PC-9 (cell line): ENCODE data around the gene CMTM4. TPM values are rescaled to one million over a fixed set of nuclear protein-coding genes. Genes with fewer than 3 reads are reported as not detected.

Experiments used
- Bru-seq: library from RNA; stranded (reverse); fragments of 400-500 nt; gene quantifications from one replicate; lab custom pipeline; 2021; lab: Mats Ljungman, UMichigan
- BruChase-seq, 2 experiments: library from RNA; stranded (reverse); fragments of 400-500 nt; gene quantifications; one replicate each; lab custom pipeline; 2021; lab: Mats Ljungman, UMichigan
- BruUV-seq: library from RNA; stranded (reverse); fragments of 400-500 nt; replicated peaks from 2 replicates; lab custom pipeline; 2021; lab: Mats Ljungman, UMichigan
- CTCF ChIA-PET: fragments of 300-600 bp; sonication (Branson Sonifier 250); formaldehyde crosslinking; loops from one replicate; lab custom pipeline; 2022; ENCODE audit warnings: antibody characterized with exemption; lab: Charles Lee
- POLR2A ChIA-PET: fragments of 300-600 bp; sonication (Branson Sonifier 250); formaldehyde crosslinking; loops from one replicate; lab custom pipeline; 2022; ENCODE audit warnings: antibody characterized with exemption; ENCODE audit not compliant: unreplicated experiment; lab: Charles Lee
- DNase-seq, 2 experiments: peaks; one replicate each; pipeline versions ENCODE4 v3.0.0 to v3.0.0-alpha.2; 2015 to 2022; ENCODE audit warnings: mixed read lengths in 1 of 2
- H2AFZ ChIP-seq: fragments of 200-600 bp; sonication (generic); 2 replicates; pipeline ENCODE4 v1.8.1; 2017; ENCODE audit warnings: antibody characterized with exemption
- H3F3A ChIP-seq: fragments of 200-600 bp; sonication (generic); 2 replicates; pipeline ENCODE4 v1.8.1; 2017; ENCODE audit warnings: antibody characterized with exemption, mild to moderate bottlenecking, low read depth; ENCODE audit not compliant: insufficient read depth
- H3K27ac ChIP-seq: fragments of 200-600 bp; sonication (generic); 2 replicates; pipeline ENCODE4 v1.6.1; 2016; ENCODE audit warnings: mixed run types
- H3K27me3 ChIP-seq: fragments of 200-600 bp; sonication (generic); 2 replicates; pipeline ENCODE4 v1.6.1; 2016; ENCODE audit warnings: low read depth, mixed run types; ENCODE audit not compliant: insufficient read depth
- H3K36me3 ChIP-seq: fragments of 200-600 bp; sonication (generic); 2 replicates; pipeline ENCODE4 v1.6.1; 2016; ENCODE audit warnings: low read depth, mixed run types
- H3K4me1 ChIP-seq: fragments of 200-600 bp; sonication (generic); replicated peaks from 2 replicates; pipeline ENCODE4 v1.6.1; 2016; ENCODE audit warnings: mixed run types; ENCODE audit not compliant: insufficient read depth
- H3K4me2 ChIP-seq: fragments of 200-600 bp; sonication (generic); 2 replicates; pipeline ENCODE4 v1.6.1; 2017; ENCODE audit warnings: mixed run types
- H3K4me3 ChIP-seq: fragments of 200-600 bp; sonication (generic); 2 replicates; pipeline ENCODE4 v1.6.1; 2016; ENCODE audit warnings: mixed run types
- H3K79me2 ChIP-seq: fragments of 200-600 bp; sonication (generic); 2 replicates; pipeline ENCODE4 v1.6.1; 2017; ENCODE audit warnings: low read depth, mixed run types
- H3K9me2 ChIP-seq: fragments of 200-600 bp; sonication (generic); 2 replicates; pipeline ENCODE4 v1.8.1; 2017; ENCODE audit warnings: mild to moderate bottlenecking; ENCODE audit not compliant: insufficient read depth
- H3K9me3 ChIP-seq: fragments of 200-600 bp; sonication (generic); 2 replicates; pipeline ENCODE4 v1.8.1; 2016; ENCODE audit warnings: low read depth; ENCODE audit not compliant: insufficient read depth
- H4K20me1 ChIP-seq: fragments of 200-600 bp; sonication (generic); 2 replicates; pipeline ENCODE4 v1.8.1; 2017; ENCODE audit not compliant: insufficient read depth
- EZH2 ChIP-seq: fragments of 200-600 bp; sonication (generic); IDR thresholded peaks from 2 replicates; pipeline ENCODE4 v1.8.0; 2017; ENCODE audit warnings: antibody characterized with exemption, low read depth
- intact Hi-C: fragments of 100-400 bp; cut with micrococcal nuclease; formaldehyde crosslinking; loops from one replicate; pipeline ENCODE4 v1.10.0; 2022; ENCODE audit not compliant: unreplicated experiment
- long read RNA-seq: library from polyadenylated mRNA; stranded (forward); transcript quantifications from one replicate; pipeline ENCODE4 v2.0.0, GENCODE V29; 2022
- total RNA-seq: library from RNA; stranded (reverse); gene quantifications from 2 replicates; pipeline ENCODE4 v1.2.3, GENCODE V29; 2021
- TF ChIP-seq, protein P1 (sequence below): fragments of 200-600 bp; sonication (generic); conservative IDR thresholded peaks from 2 replicates; pipeline ENCODE4 v1.6.1; 2017; ENCODE audit warnings: mixed run types, antibody characterized with exemption, mild to moderate bottlenecking, moderate library complexity

The CMTM4 gene
- total RNA-seq (81.3 and 105 TPM in 2 replicates), Bru-seq, nascent RNA (percentile 83 among the genes with signal in this experiment), BruChase-seq, experiment 1, labeled RNA remaining after a 2-hour chase (percentile 87 among the genes with signal in this experiment), BruChase-seq, experiment 2, labeled RNA remaining after a 6-hour chase (percentile 87 among the genes with signal in this experiment)
- long read RNA-seq, full-length matches to known transcripts = 17 of 27 reads
- long read RNA-seq, partial matches to known transcripts = 1 of 27 reads
- long read RNA-seq, other reads (novel, unspliced or antisense) = 9 of 27 reads

DNA sequence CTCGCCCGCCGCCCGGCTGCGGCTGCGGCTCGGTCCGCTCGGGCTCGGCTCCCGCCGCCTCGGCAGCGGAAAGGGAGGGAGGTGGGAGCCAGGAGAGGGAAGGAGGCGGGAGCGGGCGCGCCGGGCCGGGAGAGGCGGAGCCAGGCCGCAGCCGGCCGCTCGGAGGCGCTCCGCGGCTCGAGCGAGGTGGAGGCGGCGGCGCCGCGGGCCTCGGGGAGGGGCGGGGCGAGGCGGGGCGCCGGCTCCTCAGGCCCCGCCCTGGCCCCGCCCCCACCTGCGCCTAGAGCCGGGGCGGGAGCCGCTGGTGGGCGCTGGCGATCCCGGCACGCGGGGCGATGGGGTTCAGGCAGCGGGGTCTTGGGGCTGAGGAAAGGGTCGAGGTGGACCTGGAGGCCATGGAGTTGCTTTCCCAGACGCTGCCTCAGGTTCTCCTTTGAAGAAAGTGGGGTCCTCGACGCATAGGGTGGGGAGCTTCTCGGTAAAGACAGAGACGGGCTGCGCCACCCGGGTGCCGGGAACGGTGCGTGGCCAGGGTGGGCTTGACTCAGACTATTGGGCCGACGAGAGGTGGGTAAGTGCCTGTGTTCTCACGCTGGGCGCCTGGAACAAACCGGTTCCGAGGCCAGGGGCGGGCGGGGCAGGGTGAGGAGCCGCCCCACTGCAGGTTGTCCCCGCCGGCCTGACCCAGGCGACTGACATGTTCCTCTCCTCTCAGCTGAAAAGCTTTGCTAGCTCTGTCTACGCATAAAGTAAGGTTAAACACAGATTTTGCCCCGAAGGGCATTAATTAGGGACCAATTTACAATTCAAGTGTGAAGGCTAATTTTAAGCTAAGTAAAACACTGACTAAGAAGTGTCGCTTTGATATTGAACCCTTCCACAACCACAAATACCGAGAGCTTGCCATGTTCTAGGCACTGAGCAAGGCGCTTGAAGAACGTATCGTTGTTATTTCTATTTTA is at the start of gene CMTM4:
Gene CMTM4 (minus strand): TSS at position 75 of the 962 bp plus-strand sequence. CDS start 218 bp downstream, outside the sequence.
- POLR2A ChIA-PET = no interaction called here
- CTCF ChIA-PET = interaction anchor here (0.7 kb wide), 1 partner anchor 133 kb away, joined by 6 read pairs; no protein-coding TSS in a partner anchor
- intact Hi-C loops = loop anchor here (2.0 kb wide), 1 partner anchor 90 kb away; no protein-coding TSS in a partner anchor

DNA sequence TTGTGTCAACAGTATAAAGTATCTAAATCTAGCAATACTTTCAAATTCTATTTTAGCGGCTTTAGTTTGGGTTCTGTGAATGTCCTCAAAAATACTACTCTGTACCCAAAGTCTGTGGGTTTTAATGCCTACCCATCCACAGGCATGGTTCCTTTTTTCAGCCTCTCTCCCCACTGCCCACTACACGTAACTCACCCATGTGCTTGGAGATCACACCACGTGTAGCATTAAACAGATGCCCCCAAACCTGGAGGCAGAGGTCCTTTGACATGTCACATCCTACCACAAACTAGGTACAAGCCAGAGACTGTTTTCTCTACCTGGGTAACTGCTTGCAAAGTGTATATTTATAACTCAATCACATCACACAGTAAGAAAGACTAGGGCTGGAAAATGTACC is 49.5 kb upstream of the CMTM4 start:
- peaks cover 40% of the 10 kb centered on the region for H3K79me2 ChIP-seq
- no peak overlapping the region for H3K4me2 ChIP-seq
- H3K4me3 ChIP-seq = no peak overlapping the region
- H3F3A ChIP-seq = peaks cover 20% of the 10 kb centered on the region
- no peak for TF ChIP-seq EZH2
- TF ChIP-seq, protein P1, sequence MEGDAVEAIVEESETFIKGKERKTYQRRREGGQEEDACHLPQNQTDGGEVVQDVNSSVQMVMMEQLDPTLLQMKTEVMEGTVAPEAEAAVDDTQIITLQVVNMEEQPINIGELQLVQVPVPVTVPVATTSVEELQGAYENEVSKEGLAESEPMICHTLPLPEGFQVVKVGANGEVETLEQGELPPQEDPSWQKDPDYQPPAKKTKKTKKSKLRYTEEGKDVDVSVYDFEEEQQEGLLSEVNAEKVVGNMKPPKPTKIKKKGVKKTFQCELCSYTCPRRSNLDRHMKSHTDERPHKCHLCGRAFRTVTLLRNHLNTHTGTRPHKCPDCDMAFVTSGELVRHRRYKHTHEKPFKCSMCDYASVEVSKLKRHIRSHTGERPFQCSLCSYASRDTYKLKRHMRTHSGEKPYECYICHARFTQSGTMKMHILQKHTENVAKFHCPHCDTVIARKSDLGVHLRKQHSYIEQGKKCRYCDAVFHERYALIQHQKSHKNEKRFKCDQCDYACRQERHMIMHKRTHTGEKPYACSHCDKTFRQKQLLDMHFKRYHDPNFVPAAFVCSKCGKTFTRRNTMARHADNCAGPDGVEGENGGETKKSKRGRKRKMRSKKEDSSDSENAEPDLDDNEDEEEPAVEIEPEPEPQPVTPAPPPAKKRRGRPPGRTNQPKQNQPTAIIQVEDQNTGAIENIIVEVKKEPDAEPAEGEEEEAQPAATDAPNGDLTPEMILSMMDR = no peak
- H2AFZ ChIP-seq = no peak overlapping the region
- intact Hi-C loops = no loop called here
- POLR2A ChIA-PET = no interaction called here
- H3K27ac ChIP-seq = no peak overlapping the region
- H3K4me1 ChIP-seq = peaks cover 24% of the 10 kb centered on the region
- no TSS peak for BruUV-seq
- no peaks in the 10 kb centered on the region for H3K9me3 ChIP-seq
- DNase-seq = no peak
- CTCF ChIA-PET = no interaction called here
- H4K20me1 ChIP-seq = peaks cover 24% of the 10 kb centered on the region
- H3K27me3 ChIP-seq = no peaks in the 10 kb centered on the region
- no peaks in the 10 kb centered on the region for H3K9me2 ChIP-seq
- H3K36me3 ChIP-seq = peaks cover 24% of the 10 kb centered on the region; the same call in 1 of the 2 replicates

More for the DNA sequence above, at the start of gene CMTM4:
- no peak for TF ChIP-seq EZH2
- TF ChIP-seq, protein P1 = no peak; the same call in 1 of the 2 replicates
- peaks cover 10% of the 10 kb centered on the region; the same call in 1 of the 2 replicates for H4K20me1 ChIP-seq
- no peaks in the 10 kb centered on the region for H3K9me3 ChIP-seq
- BruUV-seq = TSS peak; percentile 51
- peaks cover 40% of the 10 kb centered on the region for H3K79me2 ChIP-seq
- peaks cover 8% of the 10 kb centered on the region; the same call in 1 of the 2 replicates for H3F3A ChIP-seq
- peak within 1 kb of the TSS; percentile 91 for H3K4me3 ChIP-seq
- peak within 1 kb of the TSS; percentile 95 for H3K4me2 ChIP-seq
- H3K36me3 ChIP-seq = no peaks in the 10 kb centered on the region
- peak within 1 kb of the TSS; percentile 96 for H2AFZ ChIP-seq
- H3K4me1 ChIP-seq = peaks cover 32% of the 10 kb centered on the region
- peak; percentile 62 to 90 for DNase-seq
- H3K27ac ChIP-seq = peak within 1 kb of the TSS; percentile 30; the same call in 1 of the 2 replicates
- H3K27me3 ChIP-seq = no peaks in the 10 kb centered on the region
- H3K9me2 ChIP-seq = no peaks in the 10 kb centered on the region
